GM12801 (cell line): ENCODE data around the gene SURF4.

ENCODE experiments used
- CTCF ChIP-seq: IDR thresholded peaks from one replicate; pipeline ENCODE4 v1.5.1; 2011; ENCODE audit warnings: control low read depth; ENCODE audit not compliant: insufficient read length; ENCODE audit errors: extremely low read depth

Gene SURF4

GRCh38 chr9:133394687-133395271 lies 18.9 kb upstream of the SURF4 start:
- TF ChIP-seq CTCF: no peak

- TF ChIP-seq CTCF: no peak
Measured at GRCh38 chr9:133393399-133393798, 17.5 kb upstream of the SURF4 start.

- TF ChIP-seq CTCF: no peak
Measured at GRCh38 chr9:133390713-133391112, 14.9 kb upstream of the SURF4 start.

- no peak for TF ChIP-seq CTCF
Measured at GRCh38 chr9:133389562-133389961, 13.7 kb upstream of the SURF4 start.

GRCh38 chr9:133389025-133389557 lies 13.2 kb upstream of the SURF4 start:
- TF ChIP-seq CTCF: no peak

GRCh38 chr9:133387680-133388079 lies 11.8 kb upstream of the SURF4 start:
- no peak for TF ChIP-seq CTCF

GRCh38 chr9:133386338-133386737 lies 10.5 kb upstream of the SURF4 start:
- no peak for TF ChIP-seq CTCF

- no peak for TF ChIP-seq CTCF
Measured at GRCh38 chr9:133385452-133385851, 9.6 kb upstream of the SURF4 start.
